Prostate gland (tissue), 2 donors: ENCODE data around the gene SPOCK1. TPM values are rescaled to one million over a fixed set of nuclear protein-coding genes. Genes with fewer than 3 reads are reported as not detected.

Experiments
- DNase-seq: peaks from one replicate; pipeline ENCODE4 v3.0.0-alpha.2; 2019; ENCODE audit warnings: low spot score
- H3K27ac ChIP-seq, 2 donors: fragments of 200-600 bp; sonication (generic); 2 replicates each; pipeline ENCODE4 v1.5.1; 2017 to 2019
- H3K27me3 ChIP-seq: fragments of 200-600 bp; sonication (generic); replicated peaks from 2 replicates; pipeline ENCODE4 v1.5.1; 2019; ENCODE audit not compliant: insufficient read depth
- H3K36me3 ChIP-seq, 2 donors: fragments of 200-600 bp; sonication (generic); 1 replicate in 1 of 2; 2 replicates in 1 of 2; pipeline versions ENCODE4 v1.5.1 to v1.8.1; 2017 to 2019
- H3K4me1 ChIP-seq: fragments of 200-600 bp; sonication (generic); replicated peaks from 2 replicates; pipeline ENCODE4 v1.5.1; 2019
- H3K4me3 ChIP-seq, 2 donors: fragments of 200-600 bp; sonication (generic); 2 replicates each; pipeline ENCODE4 v1.5.1; 2017 to 2019
- H3K9me3 ChIP-seq: fragments of 200-600 bp; sonication (generic); 2 replicates; pipeline ENCODE4 v1.5.1; 2017
- POLR2A ChIP-seq: fragments of 450-650 bp; IDR thresholded peaks from one replicate; pipeline ENCODE4 v1.6.1; 2016; ENCODE audit warnings: antibody characterized with exemption, mild to moderate bottlenecking
- POLR2AphosphoS5 ChIP-seq: sonication (generic); formaldehyde crosslinking; IDR thresholded peaks from one replicate; pipeline ENCODE4 v1.6.1; 2017; ENCODE audit warnings: antibody characterized with exemption
- WGBS: methylation state at CpG from one replicate; pipeline ENCODE4 v1.1.5; 2018; 5-methylcytosine and 5-hydroxymethylcytosine counted together
- intact Hi-C: fragments of 100-400 bp; cut with DNase I; formaldehyde crosslinking; loops from one replicate; pipeline ENCODE4 v1.14.2; 2022
- total RNA-seq, 2 donors: library from RNA; depleted of rRNA; stranded (reverse); fragments of >200 nt; gene quantifications; one replicate each; pipeline ENCODE4 v1.1.0, GENCODE V29; 2016
- TF ChIP-seq, protein P1 (sequence below), 4 experiments: fragments of 200-600 bp in 2 of 4; fragments of 450-650 bp in 2 of 4; sonication (generic) in 2 of 4; IDR thresholded peaks; 1 replicate in 3 of 4; 2 replicates in 1 of 4; pipeline ENCODE4 v1.5.1; 2016 to 2019; ENCODE audit warnings: antibody characterized with exemption in 4 of 4, mild to moderate bottlenecking in 2 of 4, moderate library complexity in 2 of 4

Gene SPOCK1
- total RNA-seq, 2 donors from 2014 or later, result 89.4 to 92.9 TPM

DNA sequence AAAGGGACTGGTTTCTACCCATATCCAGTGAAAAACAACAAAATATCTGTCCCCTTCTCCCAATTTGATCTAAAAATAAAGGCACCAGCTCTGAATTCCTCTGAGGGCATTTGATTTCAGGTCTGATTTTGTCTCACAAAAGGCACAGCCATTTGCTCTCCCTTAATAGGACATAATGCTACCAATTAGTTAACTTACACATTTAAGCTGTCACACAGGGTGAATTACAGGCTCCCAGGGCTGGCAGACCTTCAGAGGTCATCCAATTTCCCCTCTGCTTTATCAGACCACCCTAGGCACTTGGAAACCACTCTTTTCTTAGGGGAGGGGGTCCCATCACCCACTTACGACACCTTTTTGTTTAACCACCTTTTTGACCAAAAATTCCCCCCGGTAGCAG lies 319.9 kb downstream of the SPOCK1 start:
- no peak overlapping the region for H3K4me3 ChIP-seq
- no peaks in the 10 kb centered on the region for H3K9me3 ChIP-seq
- no peaks in the 10 kb centered on the region for H3K36me3 ChIP-seq
- no peaks in the 10 kb centered on the region for H3K27me3 ChIP-seq
- no peaks in the 10 kb centered on the region for H3K4me1 ChIP-seq
- no peak for DNase-seq
- 87% methylated on average over 2 of the region's 2 CpGs for WGBS
- intact Hi-C loops, result no loop called here
- H3K27ac ChIP-seq, result no peak overlapping the region
- TF ChIP-seq POLR2AphosphoS5, result no peak
- TF ChIP-seq, protein P1, sequence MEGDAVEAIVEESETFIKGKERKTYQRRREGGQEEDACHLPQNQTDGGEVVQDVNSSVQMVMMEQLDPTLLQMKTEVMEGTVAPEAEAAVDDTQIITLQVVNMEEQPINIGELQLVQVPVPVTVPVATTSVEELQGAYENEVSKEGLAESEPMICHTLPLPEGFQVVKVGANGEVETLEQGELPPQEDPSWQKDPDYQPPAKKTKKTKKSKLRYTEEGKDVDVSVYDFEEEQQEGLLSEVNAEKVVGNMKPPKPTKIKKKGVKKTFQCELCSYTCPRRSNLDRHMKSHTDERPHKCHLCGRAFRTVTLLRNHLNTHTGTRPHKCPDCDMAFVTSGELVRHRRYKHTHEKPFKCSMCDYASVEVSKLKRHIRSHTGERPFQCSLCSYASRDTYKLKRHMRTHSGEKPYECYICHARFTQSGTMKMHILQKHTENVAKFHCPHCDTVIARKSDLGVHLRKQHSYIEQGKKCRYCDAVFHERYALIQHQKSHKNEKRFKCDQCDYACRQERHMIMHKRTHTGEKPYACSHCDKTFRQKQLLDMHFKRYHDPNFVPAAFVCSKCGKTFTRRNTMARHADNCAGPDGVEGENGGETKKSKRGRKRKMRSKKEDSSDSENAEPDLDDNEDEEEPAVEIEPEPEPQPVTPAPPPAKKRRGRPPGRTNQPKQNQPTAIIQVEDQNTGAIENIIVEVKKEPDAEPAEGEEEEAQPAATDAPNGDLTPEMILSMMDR (IDR thresholded peaks at IDR 0.05), result no peak

DNA sequence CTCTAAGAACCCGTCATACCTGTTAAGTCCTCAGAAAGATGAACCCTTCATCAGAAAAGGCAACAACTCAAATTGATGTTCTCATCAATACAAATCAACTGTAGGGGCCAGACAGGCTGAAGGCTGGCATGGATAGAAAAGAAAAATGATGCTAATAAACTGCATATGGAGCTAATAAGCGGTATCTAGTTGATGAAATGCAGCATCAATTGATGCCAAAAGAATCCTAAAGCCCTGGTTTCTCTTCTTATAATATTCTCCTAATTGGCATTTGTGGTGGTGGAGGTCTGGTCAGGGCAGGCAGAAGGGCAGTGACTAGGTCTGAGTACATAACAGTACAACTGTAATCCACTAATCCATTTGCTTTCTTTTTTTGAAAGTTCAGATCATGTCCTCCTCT lies 322.5 kb downstream of the SPOCK1 start:
- Histone ChIP-seq H3K4me3 (no peak overlapping the region), H3K9me3 (no peaks in the 10 kb centered on the region), H3K4me1 (no peaks in the 10 kb centered on the region), H3K27me3 (no peaks in the 10 kb centered on the region), H3K27ac (no peak overlapping the region), H3K36me3 (no peaks in the 10 kb centered on the region)
- DNase-seq, result no peak
- WGBS, result 96% methylated on average over 2 of the region's 2 CpGs
- TF ChIP-seq, protein P1 (IDR thresholded peaks at IDR 0.05), result no peak
- no peak for TF ChIP-seq POLR2AphosphoS5
- no peak for TF ChIP-seq POLR2A
- intact Hi-C loops, result no loop called here

DNA sequence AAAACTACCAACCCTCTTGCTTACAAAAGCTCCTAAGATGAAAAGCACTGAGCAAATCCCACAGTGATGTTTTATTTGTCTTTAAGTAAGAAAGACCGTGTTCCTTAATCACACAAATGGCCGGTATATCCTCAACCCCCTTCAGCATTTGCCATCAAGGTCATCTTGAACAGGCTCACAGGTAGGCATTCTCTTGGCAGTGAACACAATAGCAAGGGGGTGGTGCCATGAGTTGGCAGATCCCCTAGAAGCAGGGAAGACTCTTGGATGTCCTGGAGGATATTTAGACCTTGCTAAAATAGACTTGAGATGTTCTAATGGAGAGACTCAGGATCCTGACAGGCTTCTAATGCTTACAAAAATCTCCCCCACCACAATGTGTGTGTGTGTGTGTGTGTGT lies 323.0 kb downstream of the SPOCK1 start:
- no peaks in the 10 kb centered on the region for H3K36me3 ChIP-seq
- H3K27ac ChIP-seq, result no peak overlapping the region
- intact Hi-C loops, result no loop called here
- H3K27me3 ChIP-seq, result no peaks in the 10 kb centered on the region
- DNase-seq, result no peak
- no peaks in the 10 kb centered on the region for H3K4me1 ChIP-seq
- TF ChIP-seq POLR2AphosphoS5, result no peak
- TF ChIP-seq POLR2A, result no peak
- TF ChIP-seq, protein P1 (IDR thresholded peaks at IDR 0.05), result no peak
- WGBS, result 50% methylated on average over 2 of the region's 2 CpGs
- no peaks in the 10 kb centered on the region for H3K9me3 ChIP-seq
- H3K4me3 ChIP-seq, result no peak overlapping the region

DNA sequence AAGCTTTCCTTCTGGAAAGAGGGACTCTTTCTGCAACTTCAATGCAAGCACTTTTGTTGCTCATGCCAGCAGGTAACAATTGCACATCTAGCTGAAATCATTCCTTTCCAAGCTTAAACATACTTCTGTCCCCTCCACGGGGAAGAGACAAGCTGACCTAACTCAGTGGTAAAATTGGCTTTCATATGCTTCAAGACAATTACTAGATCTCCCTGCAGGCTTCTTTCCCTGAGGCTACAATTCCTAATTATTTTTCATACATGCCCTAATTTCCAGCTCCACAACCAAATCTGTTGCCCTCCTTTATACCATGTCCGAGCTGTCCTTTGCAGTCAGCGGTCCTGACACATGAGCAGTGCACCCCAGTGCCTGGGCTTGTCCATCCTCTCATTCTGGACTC lies 324.9 kb downstream of the SPOCK1 start:
- DNase-seq, result no peak
- no peaks in the 10 kb centered on the region for H3K9me3 ChIP-seq
- no peak overlapping the region for H3K27ac ChIP-seq
- H3K4me1 ChIP-seq, result no peaks in the 10 kb centered on the region
- no peak overlapping the region for H3K4me3 ChIP-seq
- H3K27me3 ChIP-seq, result no peaks in the 10 kb centered on the region
- 83% methylated on average over 3 of the region's 3 CpGs for WGBS
- intact Hi-C loops, result no loop called here
- no peaks in the 10 kb centered on the region for H3K36me3 ChIP-seq
- TF ChIP-seq POLR2AphosphoS5 (no peak), POLR2A (no peak)
- TF ChIP-seq, protein P1 (IDR thresholded peaks at IDR 0.05), result no peak

DNA sequence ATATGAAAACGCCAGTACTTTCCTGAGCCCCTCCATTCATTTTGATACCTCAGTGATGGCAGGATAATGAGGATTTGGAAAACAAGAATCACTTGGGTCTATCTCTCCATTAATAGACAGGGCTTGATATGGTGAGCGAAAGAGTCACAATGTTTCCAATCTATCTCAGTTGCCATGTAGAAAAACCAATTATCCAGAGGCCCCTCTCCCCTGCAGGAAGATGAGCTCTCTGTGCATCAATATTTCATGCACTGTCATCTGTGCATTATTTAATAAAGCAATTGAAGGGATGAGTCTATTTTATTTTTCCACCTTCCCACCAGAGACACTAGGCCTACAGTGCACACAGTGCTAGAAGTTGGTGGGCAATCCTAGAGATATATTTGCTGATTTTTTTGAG lies 326.9 kb downstream of the SPOCK1 start:
- no peak overlapping the region for H3K4me3 ChIP-seq
- DNase-seq, result no peak
- no peaks in the 10 kb centered on the region for H3K4me1 ChIP-seq
- no peaks in the 10 kb centered on the region for H3K9me3 ChIP-seq
- no peaks in the 10 kb centered on the region for H3K36me3 ChIP-seq
- TF ChIP-seq POLR2AphosphoS5, result no peak
- no peak for TF ChIP-seq POLR2A
- TF ChIP-seq, protein P1 (IDR thresholded peaks at IDR 0.05), result no peak
- WGBS, result 71% methylated on average over 2 of the region's 2 CpGs
- H3K27ac ChIP-seq, result no peak overlapping the region
- intact Hi-C loops, result no loop called here
- no peaks in the 10 kb centered on the region for H3K27me3 ChIP-seq
